Adrenal gland (tissue), 12 donors: Measurements from ENCODE around the gene PMPCA. TPM values are rescaled to one million over a fixed set of nuclear protein-coding genes. Genes with fewer than 3 reads are reported as not detected.

Experiments used
- DNase-seq, 7 donors: peaks; one replicate each; pipeline ENCODE4 v3.0.0-alpha.2; 2019 to 2020
- H3K27ac ChIP-seq, 5 donors: fragments of 200-600 bp; sonication (generic) in 4 of 5; 1 replicate in 3 of 5; 2 replicates in 2 of 5; pipeline versions ENCODE4 v1.5.1 to v1.8.0; 2016 to 2020; ENCODE audit warnings: mild to moderate bottlenecking in 1 of 5
- H3K27me3 ChIP-seq: fragments of 200-600 bp; 2 replicates; pipeline ENCODE4 v1.8.0; 2021
- H3K36me3 ChIP-seq, 2 donors: fragments of 200-600 bp; replicated peaks in 1 of 2; 1 replicate in 1 of 2; 2 replicates in 1 of 2; pipeline versions ENCODE4 v1.5.1 to v1.8.0; 2018 to 2022
- H3K4me1 ChIP-seq, 2 donors: fragments of 200-600 bp; replicated peaks in 1 of 2; 1 replicate in 1 of 2; 2 replicates in 1 of 2; pipeline versions ENCODE4 v1.5.1 to v1.8.0; 2018 to 2021
- H3K4me3 ChIP-seq, 4 donors: fragments of 200-600 bp; sonication (generic) in 3 of 4; one replicate each; pipeline ENCODE4 v1.5.1; 2016 to 2018
- H3K9me3 ChIP-seq, 3 donors: fragments of 200-600 bp; sonication (generic) in 1 of 3; replicated peaks in 1 of 3; 1 replicate in 2 of 3; 2 replicates in 1 of 3; pipeline versions ENCODE4 v1.5.1 to v1.8.0; 2016 to 2021
- POLR2A ChIP-seq, 2 donors: fragments of 450-650 bp; IDR thresholded peaks; one replicate each; pipeline ENCODE4 v1.6.1; 2017; ENCODE audit warnings: antibody characterized with exemption in 2 of 2, mild to moderate bottlenecking in 2 of 2, moderate library complexity in 1 of 2
- WGBS, 4 donors: extraction: QIAGEN DNeasy Blood & Tissue Kit in 2 of 4; methylation state at CpG; one replicate each; pipeline versions ENCODE4 v1.1.5 to v1.1.7; 2013 to 2017; 5-methylcytosine and 5-hydroxymethylcytosine counted together
- intact Hi-C, 2 donors: fragments of 100-400 bp; cut with DNase I; formaldehyde crosslinking; loops; one replicate each; pipeline versions ENCODE4 v1.14.1 to v1.15.0; 2022 to 2023
- polyA plus RNA-seq, 3 donors: library from polyadenylated mRNA; stranded (reverse); fragments of 200-250 nt in 2 of 3; fragments of 350-450 nt in 1 of 3; fragmentation: Illumina TruSeq in 1 of 3; extraction: RNeasy Lipid Tissue Mini Kit (QIAGEN cat#74804) in 1 of 3; gene quantifications; one replicate each; pipeline ENCODE4 v1.2.3, GENCODE V29; 2013 to 2014
- total RNA-seq, 9 donors: library from RNA; depleted of rRNA in 4 of 9; stranded (reverse); fragments of >200 nt in 4 of 9; fragments of 120-200 nt in 1 of 9; fragmentation: NEBNext Ultra II Directional in 1 of 9; extraction: Animal tissue kit (Norgen Biotek cat#: 25700) in 1 of 9; gene quantifications; one replicate each; pipeline versions ENCODE4 v1.1.0 to v1.2.4, GENCODE V29; 2013 to 2023
- TF ChIP-seq, protein P1 (sequence below), 6 experiments: fragments of 450-650 bp in 4 of 6; fragments of 200-600 bp in 2 of 6; sonication (generic) in 1 of 6; IDR thresholded peaks; 1 replicate in 5 of 6; 2 replicates in 1 of 6; pipeline versions ENCODE4 v1.5.1 to v1.8.0; 2016 to 2021; ENCODE audit warnings: antibody characterized with exemption in 6 of 6, mild to moderate bottlenecking in 2 of 6, moderate library complexity in 1 of 6
- donor health status: healthy with polysubstance abuse.
- donor health status: Bipolar disorder and iron deficiency.
- donor health status: DM: yes; HTN: yes; CAD: no.
- donor health status: DM: no; HTN: no; CAD: no.
- donor health status: DM: no; HTN: no; CAD: no.
- donor health status: DM: yes; HTN: yes; CAD: no.

The PMPCA gene
- total and polyA plus RNA-seq, 12 donors, result 43.4 to 138 (median 81.6) TPM

GRCh38 chr9:136371533-136371880, 39.0 kb upstream of the PMPCA start:
- intact Hi-C loops, result no loop called here
- Histone ChIP-seq H3K9me3 (no peaks in the 10 kb centered on the region), H3K36me3 (peaks cover 0 to 4% of the 10 kb centered on the region in 2 donors), H3K27ac (no peak overlapping the region), H3K4me3 (no peak overlapping the region), H3K4me1 (peaks cover 0 to 9% of the 10 kb centered on the region in 2 donors), H3K27me3 (no peaks in the 10 kb centered on the region)
- DNase-seq, result no peak
- no peak for TF ChIP-seq POLR2A (IDR thresholded peaks at IDR 0.05)
- TF ChIP-seq, protein P1, sequence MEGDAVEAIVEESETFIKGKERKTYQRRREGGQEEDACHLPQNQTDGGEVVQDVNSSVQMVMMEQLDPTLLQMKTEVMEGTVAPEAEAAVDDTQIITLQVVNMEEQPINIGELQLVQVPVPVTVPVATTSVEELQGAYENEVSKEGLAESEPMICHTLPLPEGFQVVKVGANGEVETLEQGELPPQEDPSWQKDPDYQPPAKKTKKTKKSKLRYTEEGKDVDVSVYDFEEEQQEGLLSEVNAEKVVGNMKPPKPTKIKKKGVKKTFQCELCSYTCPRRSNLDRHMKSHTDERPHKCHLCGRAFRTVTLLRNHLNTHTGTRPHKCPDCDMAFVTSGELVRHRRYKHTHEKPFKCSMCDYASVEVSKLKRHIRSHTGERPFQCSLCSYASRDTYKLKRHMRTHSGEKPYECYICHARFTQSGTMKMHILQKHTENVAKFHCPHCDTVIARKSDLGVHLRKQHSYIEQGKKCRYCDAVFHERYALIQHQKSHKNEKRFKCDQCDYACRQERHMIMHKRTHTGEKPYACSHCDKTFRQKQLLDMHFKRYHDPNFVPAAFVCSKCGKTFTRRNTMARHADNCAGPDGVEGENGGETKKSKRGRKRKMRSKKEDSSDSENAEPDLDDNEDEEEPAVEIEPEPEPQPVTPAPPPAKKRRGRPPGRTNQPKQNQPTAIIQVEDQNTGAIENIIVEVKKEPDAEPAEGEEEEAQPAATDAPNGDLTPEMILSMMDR (IDR thresholded peaks at IDR 0.05), result no peak
- 85 to 96% (median 93%) methylated on average over 4 to 13 of the region's 13 CpGs for WGBS, 4 donors

DNA sequence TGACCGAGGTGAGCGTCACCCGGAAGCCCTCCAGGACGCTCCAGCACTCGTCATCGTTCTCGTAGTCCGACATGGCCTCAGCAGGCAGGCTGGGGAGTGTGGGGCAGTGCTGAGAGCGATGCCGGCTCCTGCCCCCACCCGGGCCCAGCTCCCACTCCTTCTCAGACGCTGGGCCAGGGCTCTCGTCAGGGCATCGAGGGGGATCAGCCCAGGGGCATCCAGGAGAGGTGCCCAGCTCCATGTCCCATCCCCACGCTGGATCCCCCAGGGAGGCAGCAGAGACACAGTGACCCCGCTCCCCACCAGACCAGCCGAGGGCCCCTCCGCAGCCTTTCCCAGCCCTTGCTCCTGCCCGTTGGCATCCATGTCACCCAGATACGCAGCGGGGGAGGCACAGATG, 38.5 kb upstream of the PMPCA start:
- Histone ChIP-seq H3K27ac (peak overlapping the region in 1 of 5 donors; percentile 78), H3K4me3 (no peak overlapping the region), H3K36me3 (peaks cover 0 to 4% of the 10 kb centered on the region in 2 donors), H3K9me3 (no peaks in the 10 kb centered on the region), H3K4me1 (peaks cover 0 to 9% of the 10 kb centered on the region in 2 donors), H3K27me3 (no peaks in the 10 kb centered on the region)
- 80 to 89% (median 88%) methylated on average over 7 to 21 of the region's 21 CpGs for WGBS, 4 donors
- TF ChIP-seq, protein P1 (IDR thresholded peaks at IDR 0.05), result no peak
- TF ChIP-seq POLR2A (IDR thresholded peaks at IDR 0.05), result no peak
- no peak for DNase-seq
- intact Hi-C loops, result no loop called here

- Histone ChIP-seq H3K27me3 (no peaks in the 10 kb centered on the region), H3K4me1 (peaks cover 0 to 9% of the 10 kb centered on the region in 2 donors), H3K36me3 (peaks cover 0 to 4% of the 10 kb centered on the region in 2 donors), H3K27ac (peak overlapping the region in 3 of 5 donors; percentile 2 to 78 (median 37)), H3K9me3 (no peaks in the 10 kb centered on the region), H3K4me3 (peak overlapping the region in 1 of 4 donors; percentile 42)
- TF ChIP-seq, protein P1 (IDR thresholded peaks at IDR 0.05), result no peak
- no peak for TF ChIP-seq POLR2A (IDR thresholded peaks at IDR 0.05)
- intact Hi-C loops, result no loop called here
- WGBS, 4 donors, result 17 to 37% (median 28%) methylated on average over 3 to 21 of the region's 21 CpGs
- DNase-seq, result peak in 5 of 7 donors; percentile 55 to 73 (median 64)
These were observed 37.7 kb upstream of the PMPCA start for GRCh38 chr9:136372561-136373299.

GRCh38 chr9:136373300-136374182, 36.9 kb upstream of the PMPCA start, which contains the start of gene CARD9:
TSS of gene CARD9 (minus strand) at chr9:136373669. CDS start at chr9:136372078, 1,591 bp downstream.
- intact Hi-C loops, result no loop called here
- peaks cover 0 to 9% of the 10 kb centered on the region in 2 donors for H3K4me1 ChIP-seq
- 57 to 69% (median 62%) methylated on average over 13 to 27 of the region's 27 CpGs for WGBS, 4 donors
- H3K27ac ChIP-seq, result peak within 1 kb of the TSS in 3 of 5 donors; percentile 2 to 78 (median 37)
- DNase-seq, result peak in 3 of 7 donors; percentile 50 to 61 (median 54)
- peak within 1 kb of the TSS in 1 of 4 donors; percentile 42 for H3K4me3 ChIP-seq
- no peak for TF ChIP-seq POLR2A (IDR thresholded peaks at IDR 0.05)
- TF ChIP-seq, protein P1 (IDR thresholded peaks at IDR 0.05), result no peak
- no peaks in the 10 kb centered on the region for H3K9me3 ChIP-seq
- H3K27me3 ChIP-seq, result no peaks in the 10 kb centered on the region
- peaks cover 0 to 4% of the 10 kb centered on the region in 2 donors for H3K36me3 ChIP-seq
